NCI-H2081 treated with DMSO at 0.1 percent for 48 hours (cell line): ENCODE results near the gene ZMIZ1.

Experiments
- DNase-seq: peaks from one replicate; lab custom pipeline; 2025; lab: John Stamatoyannopoulos, UW

ZMIZ1 gene

DNA sequence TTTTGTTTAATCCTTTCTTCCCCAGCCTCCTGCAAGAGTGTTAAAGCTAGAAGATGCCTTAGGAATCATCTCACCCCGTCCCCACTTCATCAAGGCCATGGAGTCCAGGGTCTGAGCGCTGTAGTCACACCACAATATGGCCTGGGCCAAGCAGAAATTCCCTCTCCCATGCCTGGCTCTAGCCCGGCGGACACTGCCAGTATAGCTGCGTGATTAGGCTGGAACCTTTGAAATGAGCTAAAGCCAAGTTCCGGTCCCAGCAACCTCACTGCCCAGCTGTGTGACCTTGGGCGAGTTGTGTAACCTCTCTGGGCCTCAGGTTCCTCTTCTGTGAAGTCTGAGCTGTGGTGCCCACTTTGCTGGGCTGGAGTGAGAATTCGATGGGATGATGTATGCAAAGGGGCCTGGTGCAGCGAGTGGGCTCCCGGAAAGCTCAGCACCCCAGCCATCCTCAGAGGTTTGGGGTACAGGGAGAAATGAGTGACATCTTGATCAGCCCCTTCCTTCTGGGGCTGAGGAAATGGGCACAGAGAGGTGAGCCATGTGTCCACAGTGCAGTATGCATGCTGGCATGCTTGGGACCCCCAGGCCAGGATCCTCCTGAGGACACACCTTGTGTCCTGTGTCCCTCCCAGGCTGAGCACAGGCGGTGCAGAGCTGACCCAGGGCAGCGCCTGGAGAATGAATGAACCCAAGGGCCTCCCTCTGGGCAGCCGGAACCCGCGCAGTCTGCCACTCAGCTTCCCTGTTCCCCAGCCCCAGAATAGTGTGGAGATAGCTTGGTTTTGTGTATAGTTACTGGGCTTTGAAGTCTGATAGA is 118.6 kb downstream of the ZMIZ1 start:
- no peak for DNase-seq

DNA sequence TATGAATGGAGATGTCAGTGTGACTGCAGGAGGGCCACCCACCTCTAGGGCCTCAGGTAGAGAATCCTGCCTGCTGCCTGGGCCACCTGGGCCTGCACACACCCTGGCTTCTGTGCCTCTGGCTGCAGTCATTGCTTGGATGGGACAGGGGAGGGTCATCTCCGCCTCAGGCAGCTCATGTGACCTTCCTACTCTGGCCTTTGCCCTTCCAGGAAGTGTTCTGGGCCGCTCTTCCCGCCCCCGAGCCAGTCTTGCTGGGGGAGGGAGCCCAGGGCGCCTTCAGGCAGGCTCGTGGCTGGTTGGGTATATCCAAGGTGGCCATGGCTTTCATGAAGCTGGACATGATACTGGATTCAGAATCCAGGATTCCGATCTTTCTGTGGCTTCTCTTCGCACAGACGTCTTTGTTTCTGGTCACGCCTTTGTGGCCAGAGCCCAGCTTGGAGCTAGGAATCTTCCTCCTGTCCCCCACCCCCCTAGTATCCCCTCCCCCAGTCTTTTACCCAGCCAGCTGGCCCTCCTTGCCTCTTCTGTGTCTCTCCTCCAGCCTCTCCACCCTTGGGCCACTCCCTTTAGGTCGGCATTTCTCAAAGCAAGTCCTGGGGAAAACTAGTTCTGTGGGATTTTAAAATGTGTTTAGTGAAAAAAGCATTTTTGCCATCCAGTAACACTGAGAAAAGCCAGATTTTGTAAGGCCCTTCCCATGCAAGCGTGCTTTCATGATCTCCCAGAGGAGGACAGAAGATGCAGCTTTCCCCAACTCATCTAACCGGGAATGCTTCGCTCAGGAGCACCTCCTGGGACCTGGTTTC is 119.6 kb downstream of the ZMIZ1 start:
- no peak for DNase-seq

DNA sequence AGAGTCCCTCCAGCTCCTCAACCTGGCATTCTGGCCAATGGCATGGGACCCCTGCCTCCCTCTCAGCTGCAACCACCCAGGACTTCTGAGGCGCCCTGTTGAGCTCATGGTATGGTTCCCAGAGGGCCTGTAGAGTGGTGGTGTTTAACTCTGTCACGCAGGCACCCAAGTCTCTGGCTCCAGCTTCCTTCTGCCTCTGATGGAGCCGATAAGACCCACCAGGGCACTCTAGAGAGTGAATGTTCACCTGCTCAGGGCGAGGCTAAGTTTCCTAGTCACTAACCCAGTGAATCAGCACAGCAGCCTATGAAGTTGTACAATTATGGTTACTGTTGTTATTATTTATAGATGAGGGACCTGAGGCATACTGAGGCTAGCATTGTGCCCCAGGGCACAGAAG is 120.4 kb downstream of the ZMIZ1 start:
- no peak for DNase-seq

- DNase-seq, result no peak
These were observed 121.2 kb downstream of the ZMIZ1 start for GRCh38 chr10:79189853-79190435.

DNA sequence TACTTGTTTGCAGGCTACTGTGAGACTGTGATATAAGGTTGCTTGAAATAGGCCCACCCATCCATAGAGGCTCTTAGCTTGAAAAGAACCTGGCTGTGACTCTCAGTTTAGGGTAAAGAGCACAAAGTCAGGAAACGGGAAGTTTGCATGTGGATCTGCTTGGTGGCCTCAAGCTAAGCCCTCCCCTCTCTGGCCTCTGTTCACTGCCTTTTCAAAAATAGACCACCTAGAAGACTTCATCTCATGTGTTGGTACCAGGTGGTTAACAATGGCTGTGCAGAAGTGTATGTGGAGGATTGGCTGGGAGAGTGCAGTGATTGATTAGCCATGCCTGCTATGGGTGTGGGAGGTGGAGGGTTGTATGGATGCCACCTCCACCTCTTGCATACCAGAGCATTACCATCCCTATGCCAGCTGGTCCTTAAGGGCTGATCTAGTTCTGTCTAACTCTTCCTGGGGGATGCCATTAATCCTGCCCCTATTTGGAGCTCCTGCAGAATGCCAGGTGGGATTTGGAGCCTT is 122.0 kb downstream of the ZMIZ1 start:
- no peak for DNase-seq

DNA sequence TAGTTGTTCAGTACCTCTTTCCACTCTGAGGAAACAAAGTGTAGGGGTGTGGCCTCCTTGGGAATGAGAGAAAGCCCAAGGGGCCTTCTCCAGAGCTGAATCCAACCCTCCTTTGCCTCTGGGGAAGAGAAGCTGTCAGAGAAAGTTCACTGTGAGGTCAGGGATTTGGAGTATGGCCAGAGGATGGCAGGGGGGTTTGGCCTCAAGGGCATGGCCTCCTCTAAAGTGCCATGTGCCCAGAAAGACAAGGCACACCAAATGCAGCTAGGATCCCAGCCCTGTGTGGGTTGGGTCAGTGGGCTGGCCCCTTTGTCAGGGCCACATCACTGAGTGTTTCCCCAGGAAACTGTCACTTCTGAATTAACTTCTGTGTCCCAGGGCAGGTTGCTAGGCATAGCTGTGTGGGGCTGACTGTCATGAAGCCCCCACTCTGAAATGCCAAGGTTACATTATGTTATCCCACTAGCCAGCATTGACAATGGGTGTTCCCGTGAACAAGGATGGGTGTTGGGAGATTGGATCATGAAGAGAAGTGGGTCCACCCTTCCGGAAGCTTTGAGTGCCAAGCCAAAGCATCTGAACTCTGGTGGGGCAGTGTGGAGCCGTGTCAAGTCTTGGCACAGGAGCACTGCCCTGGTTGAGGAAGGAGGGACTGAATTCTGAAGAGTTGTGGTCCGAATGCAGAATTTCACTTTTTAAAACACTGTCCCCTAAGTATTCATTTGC is 123.3 kb downstream of the ZMIZ1 start:
- no peak for DNase-seq

DNA sequence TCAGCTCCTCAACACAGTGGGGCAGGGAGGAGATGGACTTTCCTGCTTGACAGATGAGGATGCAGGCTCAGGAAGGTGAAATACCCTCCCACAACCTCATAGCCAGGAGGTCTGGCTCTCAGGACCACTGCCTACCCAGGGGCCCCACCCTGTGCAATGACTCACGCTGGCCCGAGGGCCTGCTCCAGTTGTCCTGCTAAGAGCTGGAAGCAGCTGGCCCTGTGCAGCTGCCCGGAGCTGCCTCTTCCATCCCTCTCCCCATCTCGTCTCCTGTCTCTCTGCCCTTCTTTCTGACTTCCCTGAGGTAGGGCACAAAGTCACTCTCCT is 123.9 kb downstream of the ZMIZ1 start:
- DNase-seq, result no peak

- no peak for DNase-seq
These were observed 125.1 kb downstream of the ZMIZ1 start for GRCh38 chr10:79193694-79194382.

- DNase-seq, result peak; percentile 5
These were observed 126.5 kb downstream of the ZMIZ1 start for GRCh38 chr10:79195091-79195923.

GRCh38 chr10:79196470-79197461 is 128.0 kb downstream of the ZMIZ1 start:
- no peak for DNase-seq

GRCh38 chr10:79197558-79197957 is 128.8 kb downstream of the ZMIZ1 start:
- DNase-seq, result no peak

GRCh38 chr10:79200346-79200745 is 131.6 kb downstream of the ZMIZ1 start:
- DNase-seq, result no peak

DNA sequence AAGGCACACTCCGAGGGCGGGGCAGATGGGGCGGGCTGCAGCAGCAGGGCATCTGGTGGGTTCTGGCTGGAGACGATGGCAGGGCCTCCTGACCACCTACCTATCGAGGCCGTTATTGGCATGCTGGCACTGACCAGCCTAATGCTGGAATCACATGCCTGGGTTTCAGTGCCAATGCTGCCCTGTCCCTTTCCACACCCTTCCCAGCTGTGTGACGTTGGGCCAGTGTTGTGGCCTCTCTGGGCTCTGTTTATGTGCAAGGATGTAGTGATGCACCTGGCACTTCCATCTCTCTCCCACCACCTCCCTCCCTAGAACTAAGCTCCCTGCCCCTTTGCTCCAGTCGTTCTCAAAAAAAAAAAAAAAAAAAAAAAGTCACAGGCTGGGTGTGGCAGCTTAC is 132.9 kb downstream of the ZMIZ1 start:
- no peak for DNase-seq

- DNase-seq, result no peak
These were observed 133.6 kb downstream of the ZMIZ1 start for GRCh38 chr10:79202188-79203013.

- DNase-seq, result no peak
These were observed 134.4 kb downstream of the ZMIZ1 start for GRCh38 chr10:79203014-79203644.

DNA sequence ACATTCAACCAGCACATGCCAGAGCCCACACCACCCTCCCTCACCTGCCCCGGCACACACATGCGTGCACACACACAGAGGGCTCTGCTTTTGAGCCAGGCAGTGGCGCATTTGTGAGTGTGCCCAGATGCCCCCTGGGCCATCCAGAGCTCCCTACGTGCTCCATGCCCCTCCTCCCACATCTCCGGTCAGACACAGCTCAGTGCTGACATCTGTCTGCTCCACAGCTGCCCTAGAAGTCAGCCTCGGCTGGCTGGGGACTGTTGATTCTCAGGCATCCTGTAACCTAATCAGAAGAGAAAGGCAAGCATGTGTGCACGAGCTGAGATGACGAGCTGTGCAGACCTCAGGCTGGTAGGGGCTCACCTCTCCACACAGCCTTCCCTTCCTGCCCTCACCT is 135.1 kb downstream of the ZMIZ1 start:
- DNase-seq, result no peak

GRCh38 chr10:79206300-79207095 is 137.7 kb downstream of the ZMIZ1 start:
- no peak for DNase-seq
